ENCODE measurements around the gene PCDHGA3. TPM values are rescaled to one million over a fixed set of nuclear protein-coding genes. Genes with fewer than 3 reads are reported as not detected.

The PCDHGA3 gene
- total RNA-seq, 1 donor from 2014 or later, result 10.4 TPM

- no peak overlapping the region for H3K4me3 Mint-ChIP-seq (ENCODE audit: unreplicated experiment)
- peaks cover 10% of the 10 kb centered on the region for H3K27me3 Mint-ChIP-seq (ENCODE audit: unreplicated experiment)
- H3K4me1 Mint-ChIP-seq (ENCODE audit: low read depth, unreplicated experiment), result no peaks in the 10 kb centered on the region
- H3K9me3 Mint-ChIP-seq (ENCODE audit: unreplicated experiment), result peaks cover 26% of the 10 kb centered on the region
- no peak for DNase-seq
- H3K27ac Mint-ChIP-seq (ENCODE audit: unreplicated experiment), result no peak overlapping the region
- H3K36me3 Mint-ChIP-seq (ENCODE audit: unreplicated experiment), result peaks cover 62% of the 10 kb centered on the region
- no peak for TF ChIP-seq CTCF (IDR thresholded peaks at IDR 0.05; ENCODE audit: partially characterized antibody, unreplicated experiment)
Observed at GRCh38 chr5:141351591-141351990, 8.0 kb downstream of the PCDHGA3 start.

GRCh38 chr5:141354900-141355469 is 11.4 kb downstream of the PCDHGA3 start, which contains the start of gene PCDHGA4:
Gene PCDHGA4, plus strand, starts transcription at chr5:141355021. Its CDS starts 87 bp downstream, at chr5:141355108.
- Mint-ChIP-seq H3K4me1 (ENCODE audit: low read depth, unreplicated experiment) (no peaks in the 10 kb centered on the region), H3K9me3 (ENCODE audit: unreplicated experiment) (peaks cover 25% of the 10 kb centered on the region), H3K27me3 (ENCODE audit: unreplicated experiment) (peaks cover 12% of the 10 kb centered on the region), H3K4me3 (ENCODE audit: unreplicated experiment) (no peak within 1 kb of the TSS), H3K36me3 (ENCODE audit: unreplicated experiment) (peaks cover 50% of the 10 kb centered on the region), H3K27ac (ENCODE audit: unreplicated experiment) (no peak within 1 kb of the TSS)
- peak; percentile 60 for TF ChIP-seq CTCF (IDR thresholded peaks at IDR 0.05; ENCODE audit: partially characterized antibody, unreplicated experiment)
- DNase-seq, result no peak

DNA sequence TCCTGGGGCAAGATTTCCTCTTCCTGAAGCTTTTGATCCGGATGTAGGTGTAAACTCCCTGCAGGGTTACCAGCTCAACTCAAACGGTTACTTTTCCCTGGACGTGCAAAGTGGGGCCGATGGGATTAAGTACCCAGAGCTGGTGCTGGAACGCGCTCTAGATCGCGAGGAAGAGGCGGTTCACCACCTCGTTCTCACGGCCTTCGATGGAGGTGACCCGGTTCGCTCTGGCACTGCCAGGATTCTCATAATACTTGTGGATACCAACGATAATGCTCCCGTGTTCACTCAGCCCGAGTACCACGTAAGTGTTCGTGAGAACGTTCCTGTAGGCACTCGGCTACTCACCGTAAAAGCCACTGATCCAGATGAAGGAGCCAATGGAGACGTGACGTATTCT is 12.0 kb downstream of the PCDHGA3 start:
- Mint-ChIP-seq H3K9me3 (ENCODE audit: unreplicated experiment) (peaks cover 27% of the 10 kb centered on the region), H3K4me1 (ENCODE audit: low read depth, unreplicated experiment) (no peaks in the 10 kb centered on the region), H3K27me3 (ENCODE audit: unreplicated experiment) (peaks cover 14% of the 10 kb centered on the region), H3K36me3 (ENCODE audit: unreplicated experiment) (peaks cover 52% of the 10 kb centered on the region), H3K27ac (ENCODE audit: unreplicated experiment) (no peak overlapping the region), H3K4me3 (ENCODE audit: unreplicated experiment) (no peak overlapping the region)
- TF ChIP-seq CTCF (IDR thresholded peaks at IDR 0.05; ENCODE audit: partially characterized antibody, unreplicated experiment), result no peak
- no peak for DNase-seq

- Mint-ChIP-seq H3K36me3 (ENCODE audit: unreplicated experiment) (peaks cover 56% of the 10 kb centered on the region), H3K27ac (ENCODE audit: unreplicated experiment) (no peak overlapping the region), H3K4me3 (ENCODE audit: unreplicated experiment) (no peak overlapping the region), H3K9me3 (ENCODE audit: unreplicated experiment) (peaks cover 32% of the 10 kb centered on the region), H3K27me3 (ENCODE audit: unreplicated experiment) (peaks cover 17% of the 10 kb centered on the region), H3K4me1 (ENCODE audit: low read depth, unreplicated experiment) (no peaks in the 10 kb centered on the region)
- no peak for DNase-seq
- TF ChIP-seq CTCF (IDR thresholded peaks at IDR 0.05; ENCODE audit: partially characterized antibody, unreplicated experiment), result no peak
Observed at GRCh38 chr5:141356133-141356532, 12.5 kb downstream of the PCDHGA3 start.

GRCh38 chr5:141356950-141357349 is 13.3 kb downstream of the PCDHGA3 start:
- no peak overlapping the region for H3K27ac Mint-ChIP-seq (ENCODE audit: unreplicated experiment)
- peaks cover 55% of the 10 kb centered on the region for H3K36me3 Mint-ChIP-seq (ENCODE audit: unreplicated experiment)
- TF ChIP-seq CTCF (IDR thresholded peaks at IDR 0.05; ENCODE audit: partially characterized antibody, unreplicated experiment), result no peak
- no peaks in the 10 kb centered on the region for H3K4me1 Mint-ChIP-seq (ENCODE audit: low read depth, unreplicated experiment)
- no peak overlapping the region for H3K4me3 Mint-ChIP-seq (ENCODE audit: unreplicated experiment)
- DNase-seq, result no peak
- H3K27me3 Mint-ChIP-seq (ENCODE audit: unreplicated experiment), result peaks cover 20% of the 10 kb centered on the region
- H3K9me3 Mint-ChIP-seq (ENCODE audit: unreplicated experiment), result peaks cover 34% of the 10 kb centered on the region
